ENCODE measurements around the gene LHFPL3.

LHFPL3 gene

DNA sequence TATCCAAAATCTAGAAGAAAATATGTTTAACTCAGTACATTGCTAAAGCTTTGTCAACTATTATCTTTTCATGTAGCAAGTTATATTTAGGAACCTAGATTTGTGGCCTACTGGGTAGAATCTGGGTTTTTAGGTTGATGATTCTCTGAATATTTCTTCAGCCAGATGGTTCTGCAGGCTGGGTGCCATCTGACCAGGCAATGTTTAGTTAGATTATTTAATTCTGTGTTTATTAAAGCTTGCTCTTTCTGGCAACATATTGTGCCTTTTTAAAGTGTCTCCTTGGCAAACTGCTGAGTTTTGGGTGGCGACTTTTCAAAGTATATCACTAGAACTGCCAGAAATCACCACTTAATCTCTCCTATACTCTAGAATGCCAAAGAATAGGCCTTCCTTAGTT is 114.1 kb downstream of the LHFPL3 start:
- no peaks in the 10 kb centered on the region for H3K9me3 ChIP-seq (ENCODE audit: control insufficient read depth, insufficient read depth, low read length)
- H3K4me1 ChIP-seq (ENCODE audit: control insufficient read depth, low read length): no peaks in the 10 kb centered on the region
- no peak overlapping the region for H3K4me3 ChIP-seq (ENCODE audit: low read length)
- no peaks in the 10 kb centered on the region for H3K36me3 ChIP-seq (ENCODE audit: control insufficient read depth, low read length)
- no peaks in the 10 kb centered on the region for H3F3A ChIP-seq (ENCODE audit: control insufficient read depth, insufficient read depth)
- no peak overlapping the region for H3K27ac ChIP-seq (ENCODE audit: low read depth, low read length)
- H3K27me3 ChIP-seq (ENCODE audit: control insufficient read depth, low read length): no peaks in the 10 kb centered on the region
- no peaks in the 10 kb centered on the region for H3K9me2 ChIP-seq (replicated peaks; ENCODE audit: control insufficient read depth, low read length)
- TF ChIP-seq, protein P1, sequence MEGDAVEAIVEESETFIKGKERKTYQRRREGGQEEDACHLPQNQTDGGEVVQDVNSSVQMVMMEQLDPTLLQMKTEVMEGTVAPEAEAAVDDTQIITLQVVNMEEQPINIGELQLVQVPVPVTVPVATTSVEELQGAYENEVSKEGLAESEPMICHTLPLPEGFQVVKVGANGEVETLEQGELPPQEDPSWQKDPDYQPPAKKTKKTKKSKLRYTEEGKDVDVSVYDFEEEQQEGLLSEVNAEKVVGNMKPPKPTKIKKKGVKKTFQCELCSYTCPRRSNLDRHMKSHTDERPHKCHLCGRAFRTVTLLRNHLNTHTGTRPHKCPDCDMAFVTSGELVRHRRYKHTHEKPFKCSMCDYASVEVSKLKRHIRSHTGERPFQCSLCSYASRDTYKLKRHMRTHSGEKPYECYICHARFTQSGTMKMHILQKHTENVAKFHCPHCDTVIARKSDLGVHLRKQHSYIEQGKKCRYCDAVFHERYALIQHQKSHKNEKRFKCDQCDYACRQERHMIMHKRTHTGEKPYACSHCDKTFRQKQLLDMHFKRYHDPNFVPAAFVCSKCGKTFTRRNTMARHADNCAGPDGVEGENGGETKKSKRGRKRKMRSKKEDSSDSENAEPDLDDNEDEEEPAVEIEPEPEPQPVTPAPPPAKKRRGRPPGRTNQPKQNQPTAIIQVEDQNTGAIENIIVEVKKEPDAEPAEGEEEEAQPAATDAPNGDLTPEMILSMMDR (IDR thresholded peaks at IDR 0.05; ENCODE audit: low read depth, low read length, poor library complexity, severe bottlenecking): no peak
- TF ChIP-seq EZH2phosphoT487 (IDR thresholded peaks at IDR 0.05; ENCODE audit: borderline replicate concordance, low read length): no peak
- no peak overlapping the region for H3K4me2 ChIP-seq (ENCODE audit: low read length)
- no peaks in the 10 kb centered on the region for H4K20me1 ChIP-seq (ENCODE audit: control insufficient read depth, insufficient read depth, low read depth, low read length)
- H3K79me2 ChIP-seq (ENCODE audit: control insufficient read depth, low read length): no peaks in the 10 kb centered on the region

DNA sequence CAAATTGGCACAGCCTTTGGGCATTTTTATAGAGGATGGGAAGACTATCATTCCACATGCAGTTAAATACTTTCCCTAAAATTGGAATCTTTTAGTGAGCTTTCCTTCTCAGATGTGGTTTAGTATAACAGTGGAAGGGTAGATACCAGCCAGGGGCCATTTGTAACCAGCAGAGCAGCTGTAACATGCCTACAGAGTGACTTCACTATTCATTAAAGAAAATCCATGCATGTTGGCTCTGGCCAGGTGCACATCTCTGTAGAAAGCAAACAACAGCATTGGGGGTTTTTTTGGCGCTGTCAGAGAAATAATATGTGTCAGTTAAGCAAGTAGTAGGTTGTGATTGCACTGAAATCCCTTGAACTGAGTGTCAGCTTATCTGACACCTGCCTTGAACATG is 115.6 kb downstream of the LHFPL3 start:
- H3K27me3 ChIP-seq (ENCODE audit: control insufficient read depth, low read length): no peaks in the 10 kb centered on the region
- H3K9me3 ChIP-seq (ENCODE audit: control insufficient read depth, insufficient read depth, low read length): no peaks in the 10 kb centered on the region
- no peak overlapping the region for H3K4me3 ChIP-seq (ENCODE audit: low read length)
- H3K36me3 ChIP-seq (ENCODE audit: control insufficient read depth, low read length): no peaks in the 10 kb centered on the region
- no peaks in the 10 kb centered on the region for H3K4me1 ChIP-seq (ENCODE audit: control insufficient read depth, low read length)
- H3F3A ChIP-seq (ENCODE audit: control insufficient read depth, insufficient read depth): no peaks in the 10 kb centered on the region
- no peaks in the 10 kb centered on the region for H4K20me1 ChIP-seq (ENCODE audit: control insufficient read depth, insufficient read depth, low read depth, low read length)
- no peak overlapping the region for H3K4me2 ChIP-seq (ENCODE audit: low read length)
- TF ChIP-seq EZH2phosphoT487 (IDR thresholded peaks at IDR 0.05; ENCODE audit: borderline replicate concordance, low read length): no peak
- TF ChIP-seq, protein P1 (IDR thresholded peaks at IDR 0.05; ENCODE audit: low read depth, low read length, poor library complexity, severe bottlenecking): no peak
- H3K27ac ChIP-seq (ENCODE audit: low read depth, low read length): no peak overlapping the region
- no peaks in the 10 kb centered on the region for H3K9me2 ChIP-seq (replicated peaks; ENCODE audit: control insufficient read depth, low read length)
- H3K79me2 ChIP-seq (ENCODE audit: control insufficient read depth, low read length): no peaks in the 10 kb centered on the region

GRCh38 chr7:104445393-104445792 is 117.0 kb downstream of the LHFPL3 start:
- Histone ChIP-seq H3K9me2 (replicated peaks; ENCODE audit: control insufficient read depth, low read length) (no peaks in the 10 kb centered on the region), H3K4me3 (ENCODE audit: low read length) (no peak overlapping the region), H3K27me3 (ENCODE audit: control insufficient read depth, low read length) (no peaks in the 10 kb centered on the region), H3F3A (ENCODE audit: control insufficient read depth, insufficient read depth) (no peaks in the 10 kb centered on the region), H3K9me3 (ENCODE audit: control insufficient read depth, insufficient read depth, low read length) (no peaks in the 10 kb centered on the region), H3K27ac (ENCODE audit: low read depth, low read length) (no peak overlapping the region), H3K4me1 (ENCODE audit: control insufficient read depth, low read length) (no peaks in the 10 kb centered on the region), H3K36me3 (ENCODE audit: control insufficient read depth, low read length) (no peaks in the 10 kb centered on the region), H3K79me2 (ENCODE audit: control insufficient read depth, low read length) (no peaks in the 10 kb centered on the region), H4K20me1 (ENCODE audit: control insufficient read depth, insufficient read depth, low read depth, low read length) (no peaks in the 10 kb centered on the region), H3K4me2 (ENCODE audit: low read length) (no peak overlapping the region)
- TF ChIP-seq, protein P1 (IDR thresholded peaks at IDR 0.05; ENCODE audit: low read depth, low read length, poor library complexity, severe bottlenecking): no peak
- no peak for TF ChIP-seq EZH2phosphoT487 (IDR thresholded peaks at IDR 0.05; ENCODE audit: borderline replicate concordance, low read length)

DNA sequence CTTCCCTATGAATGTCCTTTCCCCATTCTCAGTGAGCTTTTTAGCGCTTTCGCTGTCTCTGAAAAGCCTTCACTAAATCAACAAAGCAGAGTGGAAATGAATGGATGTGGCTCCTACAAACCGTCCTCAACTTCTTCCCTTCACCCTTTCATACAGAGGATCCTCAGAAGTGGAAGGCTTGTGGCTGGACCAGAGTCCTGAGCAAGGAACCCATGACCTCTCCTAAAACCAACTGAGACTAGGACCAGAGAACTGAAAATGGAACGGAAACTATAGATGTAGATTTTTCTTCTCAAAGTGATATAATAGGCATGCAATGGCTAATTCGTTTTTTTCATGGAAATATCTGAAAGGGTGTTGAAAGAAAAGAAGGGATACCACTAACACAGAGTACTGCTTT is 122.5 kb downstream of the LHFPL3 start:
- TF ChIP-seq, protein P1 (IDR thresholded peaks at IDR 0.05; ENCODE audit: low read depth, low read length, poor library complexity, severe bottlenecking): no peak
- no peak for TF ChIP-seq EZH2phosphoT487 (IDR thresholded peaks at IDR 0.05; ENCODE audit: borderline replicate concordance, low read length)
- H4K20me1 ChIP-seq (ENCODE audit: control insufficient read depth, insufficient read depth, low read depth, low read length): no peaks in the 10 kb centered on the region
- no peak overlapping the region for H3K4me3 ChIP-seq (ENCODE audit: low read length)
- no peaks in the 10 kb centered on the region for H3K27me3 ChIP-seq (ENCODE audit: control insufficient read depth, low read length)
- no peaks in the 10 kb centered on the region for H3K9me3 ChIP-seq (ENCODE audit: control insufficient read depth, insufficient read depth, low read length)
- no peaks in the 10 kb centered on the region for H3K9me2 ChIP-seq (replicated peaks; ENCODE audit: control insufficient read depth, low read length)
- no peaks in the 10 kb centered on the region for H3K4me1 ChIP-seq (ENCODE audit: control insufficient read depth, low read length)
- no peaks in the 10 kb centered on the region for H3K79me2 ChIP-seq (ENCODE audit: control insufficient read depth, low read length)
- H3F3A ChIP-seq (ENCODE audit: control insufficient read depth, insufficient read depth): no peaks in the 10 kb centered on the region
- H3K36me3 ChIP-seq (ENCODE audit: control insufficient read depth, low read length): no peaks in the 10 kb centered on the region
- H3K27ac ChIP-seq (ENCODE audit: low read depth, low read length): no peak overlapping the region
- H3K4me2 ChIP-seq (ENCODE audit: low read length): no peak overlapping the region
